A172 (cell line): ENCODE data around the gene TUBA3D. TPM values are rescaled to one million over a fixed set of nuclear protein-coding genes. Genes with fewer than 3 reads are reported as not detected.
"Not testable (repeated sequence)": the region's sequence is repeated elsewhere in the genome, so short reads cannot be mapped to it uniquely, and the experiment has no call there.

Experiments
- DNase-seq: peaks from one replicate; pipeline ENCODE4 v3.0.0-alpha.2; 2015; ENCODE audit warnings: low spot score
- total RNA-seq: library from RNA; depleted of rRNA; stranded (reverse); fragments of >200 nt; shearing (Covaris generic); gene quantifications from 2 replicates; pipeline ENCODE4 v1.2.3, GENCODE V29; 2014

Gene TUBA3D
- total RNA-seq, 1 experiment from 2014 or later = not detected

GRCh38 chr2:131514408-131515166, 38.7 kb downstream of the TUBA3D start:
- DNase-seq = not testable (repeated sequence)

- DNase-seq = not testable (repeated sequence)
Measured at GRCh38 chr2:131515235-131515634, 39.3 kb downstream of the TUBA3D start.

- DNase-seq = no peak
Measured at GRCh38 chr2:131516011-131516410, 40.1 kb downstream of the TUBA3D start.

GRCh38 chr2:131516621-131517020, 40.7 kb downstream of the TUBA3D start:
- not testable (repeated sequence) for DNase-seq

GRCh38 chr2:131517106-131517831, 41.4 kb downstream of the TUBA3D start:
- no peak for DNase-seq

GRCh38 chr2:131517856-131518255, 41.9 kb downstream of the TUBA3D start:
- not testable (repeated sequence) for DNase-seq

GRCh38 chr2:131518531-131518930, 42.6 kb downstream of the TUBA3D start:
- DNase-seq = not testable (repeated sequence)

GRCh38 chr2:131519466-131519865, 43.5 kb downstream of the TUBA3D start:
- no peak for DNase-seq

GRCh38 chr2:131519871-131520470, 44.1 kb downstream of the TUBA3D start:
- not testable (repeated sequence) for DNase-seq

GRCh38 chr2:131520526-131520925, 44.6 kb downstream of the TUBA3D start:
- DNase-seq = no peak

- DNase-seq = not testable (repeated sequence)
Measured at GRCh38 chr2:131521524-131521923, 45.6 kb downstream of the TUBA3D start.

- no peak for DNase-seq
Measured at GRCh38 chr2:131521961-131522781, 46.3 kb downstream of the TUBA3D start.

- DNase-seq = not testable (repeated sequence)
Measured at GRCh38 chr2:131525256-131525655, 49.3 kb downstream of the TUBA3D start.

GRCh38 chr2:131527131-131528001, 51.4 kb downstream of the TUBA3D start, which contains the start of gene CCDC74A:
TSS of gene CCDC74A (plus strand) at chr2:131527888. CDS start at chr2:131527971, 83 bp downstream.
- peak; percentile 74 for DNase-seq

- DNase-seq = not testable (repeated sequence)
Measured at GRCh38 chr2:131528981-131529863, 53.3 kb downstream of the TUBA3D start.

- DNase-seq = not testable (repeated sequence)
Measured at GRCh38 chr2:131529864-131530445, 54.0 kb downstream of the TUBA3D start.

GRCh38 chr2:131530626-131531344, 54.9 kb downstream of the TUBA3D start:
- not testable (repeated sequence) for DNase-seq

GRCh38 chr2:131531547-131532185, 55.7 kb downstream of the TUBA3D start:
- not testable (repeated sequence) for DNase-seq
